Measurements from ENCODE around the gene FARP2.

Gene FARP2

GRCh38 chr2:241324775-241325174 lies 31.3 kb upstream of the FARP2 start:
- DNase-seq, result no peak

DNA sequence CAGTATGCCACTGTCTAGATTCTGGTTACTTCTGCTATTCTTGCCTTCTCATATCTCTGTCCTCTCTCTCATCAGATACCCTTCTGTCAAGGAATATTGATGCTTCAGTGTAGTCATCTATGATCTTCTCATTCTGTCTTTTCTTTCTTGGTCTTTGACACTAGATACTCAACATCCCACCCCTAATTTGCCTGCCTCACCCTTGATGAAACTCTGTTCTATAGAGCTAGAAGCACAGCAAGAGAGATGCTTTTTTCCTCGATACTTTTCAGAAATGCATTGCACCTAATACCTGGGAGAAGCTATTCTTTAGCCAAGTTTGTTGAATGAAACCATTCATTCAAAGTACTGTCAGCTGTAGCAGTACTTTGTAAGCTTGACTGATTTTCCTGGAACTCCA lies 30.8 kb upstream of the FARP2 start:
- no peak for DNase-seq

- DNase-seq, result no peak
Measured at GRCh38 chr2:241329669-241330615, 26.1 kb upstream of the FARP2 start.

GRCh38 chr2:241330616-241330981 lies 25.5 kb upstream of the FARP2 start:
- no peak for DNase-seq

DNA sequence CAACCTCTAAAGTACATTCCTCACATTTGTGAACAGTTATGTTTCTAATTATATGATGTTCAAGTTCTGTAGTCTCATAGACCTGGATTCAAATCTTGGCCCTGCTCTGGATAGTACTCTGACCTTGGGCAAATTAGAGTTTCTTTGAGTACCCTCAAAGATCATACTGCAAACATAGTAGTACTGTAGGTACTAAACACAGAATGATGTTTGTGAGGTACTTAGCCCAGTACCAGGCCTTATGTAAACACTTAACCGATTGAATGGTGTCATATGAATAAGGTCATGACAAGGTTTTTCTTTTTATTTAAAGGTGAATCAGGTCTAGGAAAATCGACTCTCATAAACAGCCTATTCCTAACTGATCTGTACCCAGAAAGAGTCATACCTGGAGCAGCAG lies 21.3 kb upstream of the FARP2 start:
- DNase-seq, result no peak

GRCh38 chr2:241339839-241340630 lies 16.1 kb upstream of the FARP2 start:
- DNase-seq, result no peak

DNA sequence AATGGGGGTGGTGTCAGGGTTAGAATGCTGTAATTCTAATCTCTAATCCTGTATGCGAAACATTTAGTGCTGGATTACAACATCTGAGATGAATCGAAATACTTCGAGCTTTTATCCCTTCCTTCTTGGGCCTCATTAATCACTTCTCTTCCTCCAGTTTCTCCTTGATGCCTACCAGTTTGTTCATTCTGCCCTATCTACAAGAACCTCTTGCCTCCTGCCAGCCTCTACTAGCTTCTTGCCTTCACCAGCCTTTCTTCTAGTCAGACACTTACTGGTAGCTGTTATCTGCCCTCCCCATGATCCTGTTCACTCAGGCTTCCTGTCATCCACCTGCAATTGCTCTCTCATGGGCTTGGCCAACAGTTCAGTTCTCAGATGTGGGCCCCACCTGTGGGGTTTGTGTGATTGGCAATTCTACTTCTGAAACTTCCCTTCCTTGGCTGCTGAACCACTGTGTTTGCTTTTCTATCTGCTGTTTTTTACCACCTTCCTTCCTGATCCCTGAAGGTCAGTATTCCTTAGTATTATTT lies 15.4 kb upstream of the FARP2 start:
- no peak for DNase-seq

DNA sequence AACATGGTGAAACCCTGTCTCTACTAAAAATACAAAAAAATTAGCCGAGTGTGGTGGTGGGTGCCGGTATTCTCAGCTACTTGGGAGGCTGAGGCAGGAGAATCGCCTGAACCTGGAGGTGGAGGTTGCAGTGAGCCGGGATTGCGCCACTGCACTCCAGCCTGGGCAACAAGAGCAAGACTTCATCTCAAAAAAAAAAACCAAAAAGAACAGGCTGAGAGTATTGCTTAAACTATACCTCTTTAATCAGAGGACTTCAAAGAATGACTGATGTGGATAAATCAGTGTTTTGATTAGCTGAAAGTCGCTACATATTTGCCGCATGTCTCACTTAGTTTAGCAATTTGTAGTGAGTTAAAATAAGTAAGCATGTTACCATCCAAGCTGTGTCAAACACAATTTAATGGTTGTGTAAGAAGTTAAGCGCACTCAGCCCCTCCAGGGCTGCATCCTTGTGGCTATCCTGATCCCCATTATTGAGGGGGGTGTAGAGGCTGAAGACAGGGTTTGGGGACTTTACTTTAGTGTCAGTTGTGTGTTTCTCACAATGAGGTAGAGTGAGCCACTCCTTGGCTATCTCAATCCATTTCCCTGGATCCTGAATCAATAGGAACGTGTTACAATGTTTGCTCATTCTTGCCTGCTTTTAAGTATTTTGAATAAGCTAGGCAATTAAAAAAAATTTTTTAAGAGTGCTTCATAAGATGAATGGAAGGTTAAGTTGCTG lies 11.0 kb upstream of the FARP2 start:
- no peak for DNase-seq

DNA sequence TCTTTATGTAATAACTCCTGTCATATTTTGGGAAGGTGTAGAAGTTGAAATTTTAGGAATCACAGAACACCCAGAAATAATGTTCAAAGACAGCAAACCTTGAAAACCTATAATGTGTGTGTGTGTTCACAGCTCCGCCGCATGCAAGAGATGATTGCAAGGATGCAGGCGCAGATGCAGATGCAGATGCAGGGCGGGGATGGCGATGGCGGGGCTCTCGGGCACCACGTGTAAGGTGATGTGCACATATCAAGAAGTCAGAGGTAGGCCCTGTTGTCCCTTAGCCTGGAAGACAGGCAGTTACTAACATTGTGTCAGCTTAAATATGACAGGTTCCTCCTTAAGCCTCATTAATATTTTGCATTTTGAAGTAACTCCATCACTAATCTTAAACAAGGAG lies 6.1 kb upstream of the FARP2 start:
- no peak for DNase-seq

DNA sequence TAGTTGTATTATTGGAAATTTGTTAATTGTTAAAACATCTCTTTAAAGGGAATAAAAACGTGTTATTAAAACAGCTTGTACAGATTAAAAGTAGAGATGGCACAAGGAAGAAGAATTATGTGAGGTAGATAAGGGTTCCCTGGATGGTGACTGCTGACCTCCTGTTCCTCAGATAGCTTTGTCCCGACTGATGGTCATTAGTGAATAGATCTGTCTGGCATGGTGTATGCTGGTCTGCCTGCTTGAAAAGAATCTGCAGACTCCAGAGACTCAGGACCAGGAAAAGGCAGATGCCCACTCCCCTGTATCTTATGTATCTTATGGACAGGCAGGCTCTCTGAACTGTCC lies 5.6 kb upstream of the FARP2 start:
- DNase-seq, result no peak

GRCh38 chr2:241350878-241351639 lies 5.0 kb upstream of the FARP2 start:
- no peak for DNase-seq

DNA sequence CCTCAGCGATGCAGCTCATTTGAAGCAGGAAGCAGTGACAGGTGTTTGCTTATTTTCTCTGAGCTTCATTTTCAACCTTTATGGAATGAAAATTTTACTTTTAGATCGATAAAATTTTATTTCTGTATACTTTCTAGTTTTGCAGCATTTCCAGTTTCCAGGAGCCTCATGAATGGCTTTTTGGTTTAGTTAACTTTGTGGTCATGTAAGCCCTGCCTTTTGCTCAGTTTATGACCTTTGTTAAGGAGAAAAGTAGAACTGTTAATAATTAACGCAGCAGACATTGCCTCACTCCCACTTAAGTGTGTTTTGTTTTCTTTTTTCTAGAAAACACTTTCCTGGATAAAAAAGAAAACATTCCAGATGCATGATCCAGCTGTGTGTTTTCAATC lies 4.4 kb upstream of the FARP2 start:
- no peak for DNase-seq

- no peak for DNase-seq
Measured at GRCh38 chr2:241352227-241352626, 3.9 kb upstream of the FARP2 start.

DNA sequence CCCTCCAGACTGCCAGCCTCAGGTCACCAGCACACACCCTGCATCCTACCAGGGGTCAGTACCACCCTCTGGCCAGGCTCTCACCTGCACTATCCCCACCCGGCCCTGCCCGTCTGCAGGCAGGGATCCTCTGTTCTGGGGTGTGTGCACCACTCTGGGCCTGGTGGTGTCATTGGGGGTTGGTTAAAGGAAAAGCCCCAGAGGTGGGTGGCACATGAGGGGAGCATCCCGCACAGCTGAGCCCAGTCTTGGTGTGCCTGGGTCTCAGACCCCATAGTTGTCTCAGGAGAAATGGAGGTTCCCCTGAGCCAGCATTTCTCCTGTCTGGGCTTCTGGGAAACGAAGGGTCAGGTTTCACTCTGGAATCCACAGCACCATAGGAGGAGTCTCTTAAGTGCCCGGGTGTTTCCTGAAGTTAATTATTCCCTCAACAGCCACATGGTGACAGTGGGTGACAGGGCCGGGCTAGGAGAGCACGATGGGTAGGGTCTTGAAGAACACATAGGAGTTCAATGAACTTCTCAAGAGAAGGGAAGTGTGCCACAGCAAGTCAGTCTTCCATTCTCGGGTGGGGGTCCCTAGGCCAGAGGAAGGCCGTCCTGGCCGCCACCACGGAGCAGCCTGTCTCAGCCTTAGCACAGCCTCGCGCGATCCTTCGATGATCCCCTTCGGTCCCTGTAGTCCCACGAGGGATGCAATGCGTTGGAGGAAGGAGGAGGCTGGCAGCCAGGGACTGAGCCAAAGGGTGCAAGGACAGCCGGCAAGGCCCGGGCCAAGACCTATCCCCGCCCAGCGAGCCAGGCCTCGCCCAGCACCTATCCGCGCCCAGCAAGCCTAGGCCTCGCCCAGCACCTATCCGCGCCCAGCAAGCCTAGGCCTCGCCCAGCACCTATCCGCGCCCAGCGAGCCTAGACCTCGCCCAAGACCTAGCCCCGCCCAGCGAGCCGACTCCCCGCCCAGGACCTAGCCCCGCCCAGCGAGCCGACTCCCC lies 1.1 kb upstream of the FARP2 start:
- DNase-seq, result no peak

GRCh38 chr2:241356871-241357260 lies 781 bp downstream of the FARP2 start:
- DNase-seq, result no peak

- no peak for DNase-seq
Measured at GRCh38 chr2:241357531-241357930, 1.4 kb downstream of the FARP2 start.

DNA sequence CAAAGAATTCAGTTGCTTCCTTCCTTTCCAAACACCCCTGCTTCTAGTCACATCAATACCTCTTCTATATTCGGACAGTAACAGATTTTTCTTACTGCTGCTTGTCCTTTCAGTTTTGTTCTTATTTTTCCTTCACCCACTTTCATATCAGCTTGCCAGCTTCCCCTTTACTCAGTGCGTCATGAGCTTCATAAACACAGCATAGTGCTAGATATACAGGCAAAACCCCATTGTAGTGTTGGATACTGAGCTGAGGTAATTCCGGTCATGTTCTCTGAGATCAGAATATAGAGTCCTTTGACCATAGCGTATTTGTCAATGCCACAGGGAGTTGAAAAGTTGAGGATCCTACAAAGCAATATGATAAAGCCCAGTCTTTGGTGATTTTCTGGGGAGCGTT lies 2.4 kb downstream of the FARP2 start:
- DNase-seq, result no peak

DNA sequence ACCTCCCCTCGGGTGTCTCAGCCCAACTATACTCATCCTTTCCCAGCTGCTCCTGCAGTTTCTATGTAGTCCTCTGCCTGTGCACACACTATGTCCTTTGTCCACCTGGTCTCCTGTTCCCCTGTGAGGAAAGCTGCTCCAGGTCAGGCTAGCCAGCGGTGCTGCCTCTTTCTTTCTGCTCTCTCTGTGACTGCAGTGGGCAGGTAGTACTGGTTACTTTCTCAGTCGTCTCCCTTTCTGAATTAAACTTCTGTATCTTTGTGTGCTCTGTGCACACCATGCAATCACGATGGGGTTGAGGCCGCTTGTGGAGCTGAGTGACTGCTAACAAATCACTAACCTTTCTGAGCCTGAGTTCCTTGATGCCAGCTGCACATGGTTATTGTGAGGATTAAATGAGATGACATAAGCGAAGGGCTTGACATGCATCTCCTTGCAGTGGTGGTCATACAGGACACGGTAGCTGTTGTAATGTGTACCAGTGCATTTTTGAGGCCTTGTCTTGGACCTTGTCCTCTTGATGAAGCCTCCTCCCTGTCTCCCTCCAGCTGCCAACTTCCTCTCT lies 3.5 kb downstream of the FARP2 start:
- DNase-seq, result no peak

- no peak for DNase-seq
Measured at GRCh38 chr2:241363426-241363825, 7.3 kb downstream of the FARP2 start.

DNA sequence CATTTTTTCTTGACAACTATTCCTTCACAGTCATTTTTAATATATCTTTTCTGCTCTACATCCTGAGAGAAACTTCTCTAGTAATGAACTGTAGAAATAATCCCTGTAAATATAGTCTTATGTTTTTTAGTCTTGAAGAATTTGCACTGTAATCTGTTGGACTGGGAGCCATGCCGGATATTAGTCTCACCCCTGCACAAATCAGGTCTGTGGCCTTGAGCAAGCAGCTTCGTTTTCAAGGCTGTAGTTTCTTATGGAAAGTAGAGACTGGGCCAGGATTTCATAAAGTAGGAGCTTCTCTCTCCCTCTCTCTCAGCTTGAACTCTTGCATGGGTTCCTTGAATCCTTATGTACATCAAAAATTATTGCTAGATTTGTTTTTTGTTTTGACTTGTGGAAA lies 8.7 kb downstream of the FARP2 start:
- no peak for DNase-seq

- DNase-seq, result no peak
Measured at GRCh38 chr2:241366678-241367077, 10.6 kb downstream of the FARP2 start.

All from SHP77 treated with DMSO at 0.1 percent for 48 hours (cell line).